IPS-18a (cell line): ENCODE results near the gene HDAC4.

Experiments used
- H3K27ac ChIP-seq: one replicate; pipeline ENCODE4 v1.5.1; 2013; ENCODE audit warnings: low read length
- H3K27me3 ChIP-seq: one replicate; pipeline ENCODE4 v1.6.1; 2013; ENCODE audit warnings: mild to moderate bottlenecking, low read length; ENCODE audit not compliant: control insufficient read depth, insufficient read depth
- H3K36me3 ChIP-seq: one replicate; pipeline ENCODE4 v1.6.1; 2013; ENCODE audit warnings: low read depth, low read length; ENCODE audit not compliant: control insufficient read depth
- H3K4me1 ChIP-seq: one replicate; pipeline ENCODE4 v1.6.1; 2013; ENCODE audit warnings: low read depth, low read length; ENCODE audit not compliant: control insufficient read depth
- H3K4me3 ChIP-seq: one replicate; pipeline ENCODE4 v1.5.1; 2013; ENCODE audit warnings: low read length
- H3K9ac ChIP-seq: one replicate; pipeline ENCODE4 v1.6.1; 2013; ENCODE audit warnings: mild to moderate bottlenecking, low read length, moderate library complexity
- H3K9me3 ChIP-seq: one replicate; pipeline ENCODE4 v1.6.1; 2013; ENCODE audit warnings: low read depth, low read length; ENCODE audit not compliant: control insufficient read depth

HDAC4 gene

DNA sequence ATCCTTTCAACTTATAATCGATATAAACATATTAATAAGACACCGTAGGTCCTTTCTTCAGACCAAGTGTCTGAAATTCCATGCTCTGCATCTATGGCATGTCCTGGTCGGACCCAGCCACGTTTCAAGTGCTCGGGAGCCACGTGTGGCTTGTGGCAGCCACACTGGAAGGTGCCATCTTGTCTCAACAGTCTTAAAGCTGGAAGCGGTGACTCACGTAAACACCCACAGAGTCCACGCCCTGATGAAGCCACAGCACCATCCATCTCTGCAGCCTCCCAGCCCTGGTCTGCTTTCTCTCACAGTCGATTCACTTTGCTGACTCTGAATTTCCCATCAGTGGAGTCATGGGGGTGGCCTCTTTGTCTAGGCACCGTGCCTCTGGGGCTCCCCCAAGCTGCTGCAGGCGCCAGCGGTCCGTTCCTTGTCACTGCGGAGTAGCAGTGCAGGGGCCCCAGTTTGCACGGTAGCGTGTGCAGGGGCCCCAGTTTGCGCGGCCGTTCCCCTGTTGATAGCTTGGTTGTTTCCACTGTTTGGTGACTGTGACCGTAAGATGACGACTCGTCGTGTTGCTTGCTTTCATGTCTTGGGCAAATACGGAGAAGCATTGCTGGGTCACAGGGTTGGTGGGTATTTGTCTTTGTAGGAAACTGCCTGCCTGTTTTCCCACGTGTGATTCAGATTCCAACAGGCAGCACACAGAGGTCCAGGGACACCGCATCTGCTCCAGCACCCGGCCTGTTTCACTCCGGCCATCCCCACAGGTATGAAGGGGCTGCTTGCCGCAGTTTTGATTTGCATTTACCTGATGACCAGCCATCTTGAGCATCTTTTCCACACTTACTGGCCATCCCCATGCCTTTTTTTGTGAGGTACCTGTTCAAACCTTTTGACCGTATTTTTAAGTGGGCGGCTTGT, 240.3 kb downstream of the HDAC4 start:
- no peak overlapping the region for H3K9ac ChIP-seq
- no peaks in the 10 kb centered on the region for H3K9me3 ChIP-seq
- no peaks in the 10 kb centered on the region for H3K27me3 ChIP-seq
- H3K4me1 ChIP-seq, result no peaks in the 10 kb centered on the region
- H3K36me3 ChIP-seq, result peaks cover 15% of the 10 kb centered on the region
- no peak overlapping the region for H3K4me3 ChIP-seq
- no peak overlapping the region for H3K27ac ChIP-seq

DNA sequence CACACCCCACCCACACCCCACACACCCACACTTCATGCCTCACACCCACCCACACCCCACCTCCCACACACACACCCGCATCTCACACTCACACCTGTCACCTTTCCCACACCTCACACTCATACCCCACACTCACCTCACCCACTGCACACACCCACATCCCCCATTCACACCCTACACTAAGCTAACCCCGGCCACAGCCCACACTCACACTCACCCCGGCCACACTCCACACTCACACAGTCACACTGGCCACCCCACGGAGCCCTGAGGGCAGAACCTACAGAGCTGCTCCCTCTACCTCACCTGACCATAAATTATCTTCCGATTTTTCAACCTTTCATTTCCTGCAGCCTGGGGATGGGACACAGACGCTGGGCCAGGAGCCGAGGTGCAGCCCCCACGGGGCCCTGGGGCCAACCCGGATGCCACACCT, 241.3 kb downstream of the HDAC4 start:
- no peak overlapping the region for H3K9ac ChIP-seq
- no peaks in the 10 kb centered on the region for H3K4me1 ChIP-seq
- no peaks in the 10 kb centered on the region for H3K27me3 ChIP-seq
- no peak overlapping the region for H3K4me3 ChIP-seq
- peaks cover 15% of the 10 kb centered on the region for H3K36me3 ChIP-seq
- no peak overlapping the region for H3K27ac ChIP-seq
- no peaks in the 10 kb centered on the region for H3K9me3 ChIP-seq

DNA sequence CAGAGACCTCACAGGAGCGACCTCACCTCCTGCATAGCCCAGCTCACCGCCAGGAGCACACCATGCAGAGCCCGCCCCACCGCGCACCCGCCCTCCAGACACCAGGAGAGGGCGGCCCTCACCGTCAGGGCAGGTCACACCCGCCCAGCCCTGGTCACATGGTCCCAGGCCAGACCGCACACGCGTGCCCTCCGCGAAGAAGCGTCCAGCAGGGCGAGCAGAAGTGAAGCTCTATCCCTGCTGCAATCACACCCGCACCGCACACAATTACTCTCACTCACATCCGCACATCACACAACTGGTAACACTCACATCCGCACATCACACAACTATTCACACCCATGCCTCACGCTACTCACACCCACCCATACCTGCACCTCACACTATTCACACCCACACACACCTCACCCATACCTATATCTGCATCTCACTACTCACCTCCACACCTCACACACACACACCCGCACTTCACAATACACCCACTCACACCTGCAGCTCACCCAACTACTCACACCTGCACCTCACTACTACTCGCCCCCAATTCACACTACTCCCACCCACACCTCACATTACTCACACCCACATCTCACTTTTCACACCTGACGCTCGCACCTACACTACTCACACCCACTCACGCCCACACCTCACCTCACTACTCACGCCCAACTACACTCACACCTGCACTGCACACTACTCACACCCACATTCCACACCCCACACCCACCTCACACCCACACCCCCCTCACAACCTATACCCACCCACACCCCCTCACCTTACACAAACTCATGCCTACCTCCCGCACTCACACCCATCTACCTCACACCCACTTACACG, 242.0 kb downstream of the HDAC4 start:
- Histone ChIP-seq H3K9ac (no peak overlapping the region), H3K27me3 (no peaks in the 10 kb centered on the region), H3K4me3 (no peak overlapping the region), H3K4me1 (no peaks in the 10 kb centered on the region), H3K9me3 (no peaks in the 10 kb centered on the region), H3K27ac (no peak overlapping the region), H3K36me3 (peaks cover 15% of the 10 kb centered on the region)

DNA sequence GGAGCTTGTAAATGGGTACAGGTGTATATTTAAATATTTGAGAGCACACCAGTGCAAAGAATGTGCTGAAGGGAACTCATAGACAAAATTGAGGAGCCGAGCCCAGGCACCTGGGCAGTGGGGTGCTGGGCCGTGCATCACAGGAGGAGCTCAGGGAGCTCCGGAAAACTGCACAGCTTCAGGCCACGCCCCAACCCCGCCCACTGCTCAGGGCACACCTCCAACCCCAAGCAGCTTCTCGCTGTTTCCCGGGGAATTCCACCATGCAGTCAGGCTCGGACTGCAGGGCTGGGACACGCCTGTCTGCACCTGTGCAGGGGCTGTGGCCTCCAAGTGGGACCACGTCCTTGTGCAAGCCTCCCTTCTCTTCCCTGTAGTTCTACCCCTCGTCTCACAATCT, 243.0 kb downstream of the HDAC4 start:
- H3K9me3 ChIP-seq, result no peaks in the 10 kb centered on the region
- H3K36me3 ChIP-seq, result peaks cover 15% of the 10 kb centered on the region
- H3K27ac ChIP-seq, result no peak overlapping the region
- H3K9ac ChIP-seq, result no peak overlapping the region
- no peak overlapping the region for H3K4me3 ChIP-seq
- no peaks in the 10 kb centered on the region for H3K27me3 ChIP-seq
- H3K4me1 ChIP-seq, result no peaks in the 10 kb centered on the region

DNA sequence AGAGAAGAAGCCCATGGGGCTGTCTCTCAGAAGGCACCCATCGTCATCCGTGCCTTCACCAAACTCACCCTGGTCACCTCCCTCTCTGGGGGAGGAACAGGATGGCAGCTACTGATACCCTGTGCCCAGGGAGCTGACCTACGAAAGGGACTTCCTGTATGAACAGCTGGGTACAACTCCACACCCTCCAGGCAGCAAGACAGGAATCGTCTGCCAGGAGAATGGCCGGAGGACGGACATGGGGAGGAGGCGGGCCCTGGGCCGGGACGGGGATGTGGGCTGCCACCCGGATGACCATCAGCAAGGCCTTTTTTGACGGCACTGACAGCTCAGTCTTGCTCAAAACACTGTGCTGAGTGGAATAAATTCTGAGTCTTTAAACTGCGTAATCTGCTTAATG, 243.6 kb downstream of the HDAC4 start:
- Histone ChIP-seq H3K4me1 (no peaks in the 10 kb centered on the region), H3K4me3 (no peak overlapping the region), H3K9me3 (no peaks in the 10 kb centered on the region), H3K27me3 (no peaks in the 10 kb centered on the region), H3K9ac (no peak overlapping the region), H3K36me3 (peaks cover 15% of the 10 kb centered on the region), H3K27ac (no peak overlapping the region)

DNA sequence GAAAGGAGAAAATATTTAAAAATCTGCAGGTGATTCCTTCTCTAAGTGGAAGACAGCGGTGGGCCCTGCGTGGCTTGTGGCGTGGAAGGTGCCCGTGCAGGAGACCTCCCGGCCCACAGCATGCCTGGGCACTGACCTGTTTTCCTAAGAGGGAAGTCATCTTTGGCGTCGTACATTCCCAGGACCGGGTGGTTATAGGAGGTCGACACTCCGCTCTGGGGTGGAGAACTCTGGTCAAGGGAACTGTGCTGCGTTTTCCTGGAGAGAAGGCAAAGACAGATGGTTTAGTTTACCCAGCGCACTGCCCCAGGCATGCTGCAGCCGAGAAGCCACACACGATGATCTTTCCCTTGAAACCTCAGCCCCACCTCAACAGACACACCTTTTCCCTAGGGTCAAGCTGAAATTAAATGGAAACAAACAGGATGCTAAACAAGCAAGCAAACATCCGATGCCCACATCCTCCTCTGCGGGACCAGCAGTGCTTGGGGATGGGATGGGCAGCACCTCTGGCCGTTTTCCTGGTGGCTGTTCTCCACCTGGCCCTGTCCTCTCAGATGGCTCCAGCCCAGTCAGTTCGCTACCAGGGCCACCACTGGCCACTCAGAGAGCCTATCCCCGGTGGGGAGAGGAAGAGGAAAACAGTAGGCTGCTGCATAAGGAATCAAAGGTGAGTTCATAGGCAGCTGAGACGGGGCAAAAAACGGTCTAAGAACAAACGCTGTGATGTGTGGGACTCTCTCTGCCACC, 244.1 kb downstream of the HDAC4 start:
- Histone ChIP-seq H3K27me3 (no peaks in the 10 kb centered on the region), H3K9me3 (no peaks in the 10 kb centered on the region), H3K27ac (no peak overlapping the region), H3K4me3 (no peak overlapping the region), H3K9ac (no peak overlapping the region), H3K4me1 (no peaks in the 10 kb centered on the region), H3K36me3 (peaks cover 15% of the 10 kb centered on the region)

DNA sequence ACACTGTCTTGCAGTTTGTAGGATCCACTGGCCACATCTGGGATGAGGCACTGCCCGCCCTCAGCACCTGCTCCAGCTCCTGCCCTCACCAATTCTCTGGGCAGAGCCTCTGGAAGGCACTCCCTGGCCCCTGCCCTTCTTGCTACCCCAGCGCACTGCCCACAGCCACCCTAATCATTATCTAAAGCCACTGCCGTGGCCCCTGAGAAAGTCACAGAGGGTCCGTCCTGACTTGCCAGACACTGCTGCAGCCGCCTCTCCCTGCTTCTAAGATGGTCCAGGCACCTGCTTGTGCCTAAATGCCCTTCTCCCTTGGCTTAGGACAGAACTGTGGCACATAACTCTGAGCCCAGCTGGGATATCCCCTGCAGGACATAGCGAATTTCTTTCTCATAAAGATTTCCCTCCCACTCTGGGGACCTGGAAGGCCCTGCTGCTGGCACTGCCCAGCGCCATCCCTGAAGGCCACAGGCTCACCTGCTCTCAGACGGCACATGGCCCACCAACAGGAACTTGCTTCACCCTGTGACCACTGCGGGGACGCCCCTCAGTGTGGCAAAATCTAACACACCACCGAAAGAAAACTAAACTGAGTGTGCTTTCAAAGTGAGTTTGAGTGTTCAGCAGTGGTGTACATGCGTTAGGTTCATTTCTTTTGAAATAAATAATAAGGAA, 244.9 kb downstream of the HDAC4 start:
- Histone ChIP-seq H3K4me1 (no peaks in the 10 kb centered on the region), H3K27me3 (no peaks in the 10 kb centered on the region), H3K27ac (no peak overlapping the region), H3K9ac (no peak overlapping the region), H3K9me3 (no peaks in the 10 kb centered on the region), H3K4me3 (no peak overlapping the region), H3K36me3 (peaks cover 15% of the 10 kb centered on the region)

DNA sequence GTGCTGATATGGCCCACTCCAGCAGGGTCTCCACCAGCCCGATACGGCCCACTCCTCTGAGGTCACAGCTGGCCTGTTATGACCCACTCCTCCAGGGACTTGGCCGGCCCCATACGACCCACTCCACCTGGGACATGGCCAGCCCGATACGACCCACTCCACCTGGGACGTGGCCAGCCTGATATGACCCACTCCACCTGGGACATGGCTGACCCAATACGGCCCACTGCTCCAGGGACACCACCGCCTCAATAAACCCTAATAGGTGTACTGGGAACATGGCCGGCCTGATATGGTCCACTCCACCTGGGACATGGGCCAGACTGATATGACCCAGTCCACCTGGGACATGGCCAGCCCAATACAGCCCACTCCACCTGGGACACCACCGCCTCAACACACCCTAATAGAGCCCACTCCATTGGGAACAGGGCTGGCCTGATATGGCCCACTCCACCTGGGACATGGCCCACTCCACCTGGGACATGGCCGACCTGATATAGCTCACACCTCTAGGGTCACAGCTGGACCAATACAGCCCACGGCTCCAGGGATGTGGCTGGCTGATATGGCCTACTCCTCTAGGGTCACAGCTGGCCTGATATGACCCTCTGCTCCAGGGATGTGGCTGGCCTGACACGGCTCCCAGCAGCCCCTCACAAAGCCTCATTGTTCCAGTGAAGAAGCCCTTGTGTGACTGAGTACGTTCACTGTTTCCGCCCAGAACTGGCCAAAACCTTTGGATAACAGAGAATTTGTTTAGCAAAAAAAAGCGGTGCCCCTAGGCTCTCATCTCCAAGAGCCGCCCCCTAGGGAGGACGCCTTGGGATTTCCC, 245.6 kb downstream of the HDAC4 start:
- Histone ChIP-seq H3K36me3 (peaks cover 13% of the 10 kb centered on the region), H3K9me3 (no peaks in the 10 kb centered on the region), H3K27ac (no peak overlapping the region), H3K9ac (no peak overlapping the region), H3K4me3 (no peak overlapping the region), H3K4me1 (no peaks in the 10 kb centered on the region), H3K27me3 (no peaks in the 10 kb centered on the region)

DNA sequence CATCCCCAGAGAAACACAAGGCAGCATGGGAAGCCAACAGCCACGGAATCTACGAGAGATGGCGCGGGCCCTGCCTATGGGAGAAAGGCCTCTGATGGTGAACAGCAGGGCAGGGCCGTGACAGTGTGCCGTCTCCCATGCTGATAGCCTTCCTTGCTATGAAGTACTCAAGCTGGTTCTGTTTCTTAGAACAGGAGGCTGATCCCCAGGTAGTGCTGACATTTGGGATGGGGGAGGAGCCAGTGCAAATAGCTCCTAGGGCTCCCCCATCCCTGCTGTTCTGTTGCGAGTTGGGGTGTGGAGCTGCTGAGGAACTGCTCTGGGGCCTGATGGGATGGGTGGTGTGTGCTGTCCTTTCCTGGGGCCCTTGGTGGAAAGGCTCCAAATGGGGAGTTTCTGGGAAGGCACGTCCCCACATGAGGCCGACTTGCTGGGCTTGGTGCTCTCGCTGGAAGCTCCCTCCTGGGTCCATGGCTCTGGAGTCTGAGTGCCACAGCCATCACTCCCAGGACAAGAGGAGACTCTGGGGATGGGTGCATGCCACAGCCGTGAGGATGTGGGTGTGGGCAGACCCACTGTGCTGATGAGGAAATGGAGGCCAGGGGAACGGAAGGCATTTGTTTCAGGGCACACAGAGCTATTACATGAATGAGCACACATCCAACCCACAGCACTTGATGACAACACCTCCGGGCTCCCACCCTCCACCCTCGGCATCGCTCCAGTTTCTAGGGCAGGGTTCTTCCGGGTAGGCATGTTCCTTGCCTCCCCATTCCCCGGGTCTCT, 246.8 kb downstream of the HDAC4 start:
- no peaks in the 10 kb centered on the region for H3K27me3 ChIP-seq
- H3K4me3 ChIP-seq, result no peak overlapping the region
- H3K9ac ChIP-seq, result no peak overlapping the region
- peaks cover 11% of the 10 kb centered on the region for H3K36me3 ChIP-seq
- no peaks in the 10 kb centered on the region for H3K4me1 ChIP-seq
- H3K9me3 ChIP-seq, result no peaks in the 10 kb centered on the region
- no peak overlapping the region for H3K27ac ChIP-seq

DNA sequence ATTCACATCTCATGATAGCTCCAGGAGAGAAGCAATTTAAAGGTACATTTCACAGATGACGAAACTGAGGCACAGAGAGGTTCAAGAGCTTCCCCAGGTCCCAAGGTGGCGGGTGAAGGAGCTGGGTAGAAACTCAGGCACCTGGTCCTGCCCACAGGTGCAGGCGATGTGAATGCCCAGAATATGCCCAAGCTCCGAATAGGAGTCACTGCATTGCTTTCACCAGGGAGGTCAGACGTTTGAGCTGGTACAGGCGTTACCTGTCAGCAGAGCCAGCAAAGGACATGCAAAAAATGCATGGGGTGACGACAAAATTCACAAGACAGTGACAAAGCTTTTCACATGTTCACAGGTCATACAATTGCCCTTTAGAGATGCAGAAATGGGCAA, 247.9 kb downstream of the HDAC4 start:
- Histone ChIP-seq H3K36me3 (peaks cover 11% of the 10 kb centered on the region), H3K4me1 (no peaks in the 10 kb centered on the region), H3K4me3 (no peak overlapping the region), H3K27ac (no peak overlapping the region), H3K27me3 (no peaks in the 10 kb centered on the region), H3K9ac (no peak overlapping the region), H3K9me3 (no peaks in the 10 kb centered on the region)
